GM12864 (cell line): ENCODE results near the gene LMCD1.

Source experiments
- DNase-seq: peaks from one replicate; pipeline ENCODE4 v3.0.0-alpha.2; 2011; ENCODE audit warnings: low read depth
- H3K4me3 ChIP-seq: 2 replicates; pipeline ENCODE4 v1.5.1; 2011; ENCODE audit warnings: mild to moderate bottlenecking, low read depth, low read length, control low read depth
- CTCF ChIP-seq: IDR thresholded peaks from 2 replicates; pipeline ENCODE4 v1.5.1; 2011; ENCODE audit warnings: low read depth, mild to moderate bottlenecking, moderate library complexity, low read length, control low read depth, inconsistent platforms; ENCODE audit errors: missing control alignments

Gene LMCD1

GRCh38 chr3:8599146-8599545 is 97.5 kb downstream of the LMCD1 start:
- DNase-seq, result no peak
- H3K4me3 ChIP-seq, result no peak overlapping the region
- TF ChIP-seq CTCF, result no peak

- no peak overlapping the region for H3K4me3 ChIP-seq
- TF ChIP-seq CTCF, result no peak
- no peak for DNase-seq
Observed at GRCh38 chr3:8600457-8600856, 98.8 kb downstream of the LMCD1 start.

- no peak overlapping the region for H3K4me3 ChIP-seq
- no peak for TF ChIP-seq CTCF
Observed at GRCh38 chr3:8603115-8603710, 101.6 kb downstream of the LMCD1 start.

GRCh38 chr3:8604006-8604405 is 102.4 kb downstream of the LMCD1 start:
- H3K4me3 ChIP-seq, result no peak overlapping the region
- no peak for DNase-seq
- TF ChIP-seq CTCF, result no peak

More at GRCh38 chr3:8603115-8603710, 101.6 kb downstream of the LMCD1 start:
- DNase-seq, result no peak

- DNase-seq, result no peak
- TF ChIP-seq CTCF, result no peak
- H3K4me3 ChIP-seq, result no peak overlapping the region
Observed at GRCh38 chr3:8604988-8605387, 103.4 kb downstream of the LMCD1 start.

- DNase-seq, result no peak
- H3K4me3 ChIP-seq, result no peak overlapping the region
- no peak for TF ChIP-seq CTCF
Observed at GRCh38 chr3:8606701-8607231, 105.1 kb downstream of the LMCD1 start.
